ENCODE measurements around the gene NDUFB4.

GRCh38 chr3:120587332-120587975, 8.7 kb upstream of the NDUFB4 start:
- TF ChIP-seq CTCF (conservative IDR thresholded peaks at IDR 0.05 in 1 of 2, IDR thresholded peaks at IDR 0.05 in 1 of 2; ENCODE audit: extremely low read depth in 1 of 2, insufficient read depth in 1 of 2, low read depth in 1 of 2, low read length in 2 of 2) (no peak), EZH2 (IDR thresholded peaks at IDR 0.05; ENCODE audit: borderline replicate concordance, low read length) (no peak)
